Progenitor cell of endocrine pancreas (in vitro differentiated cells): Measurements from ENCODE around the gene AGO3. TPM values are rescaled to one million over a fixed set of nuclear protein-coding genes. Genes with fewer than 3 reads are reported as not detected.
"Not testable (repeated sequence)": the region's sequence is repeated elsewhere in the genome, so short reads cannot be mapped to it uniquely, and the experiment has no call there.

Source experiments
- DNase-seq: peaks from one replicate; pipeline ENCODE4 v3.0.0; 2021; ENCODE audit warnings: low spot score; ENCODE audit not compliant: unreplicated experiment
- H3K27ac Mint-ChIP-seq: 2 replicates; pipeline ENCODE4 v1.8.0; 2021; ENCODE audit warnings: mild to moderate bottlenecking, moderate library complexity, mixed read lengths
- H3K27me3 Mint-ChIP-seq: 2 replicates; pipeline ENCODE4 v1.8.0; 2021; ENCODE audit warnings: mixed read lengths
- H3K36me3 Mint-ChIP-seq: 2 replicates; pipeline ENCODE4 v1.8.0; 2022; ENCODE audit warnings: mixed read lengths; ENCODE audit not compliant: insufficient read depth
- H3K4me1 Mint-ChIP-seq: 2 replicates; pipeline ENCODE4 v1.8.0; 2021; ENCODE audit warnings: low read depth, mixed read lengths
- H3K4me3 Mint-ChIP-seq: 2 replicates; pipeline ENCODE4 v1.8.0; 2021; ENCODE audit warnings: low read depth, mild to moderate bottlenecking, moderate library complexity, mixed read lengths
- H3K9me3 Mint-ChIP-seq: 2 replicates; pipeline ENCODE4 v1.8.0; 2021; ENCODE audit warnings: low read depth, mixed read lengths
- total RNA-seq: library from RNA; stranded (reverse); gene quantifications from 2 replicates; pipeline ENCODE4 v1.2.1, GENCODE V29; 2021
- TF ChIP-seq, protein P1 (sequence below): fragments of 200-600 bp; sonication (generic); IDR thresholded peaks from one replicate; pipeline ENCODE4 v1.5.0; 2021; ENCODE audit warnings: antibody characterized with exemption, mild to moderate bottlenecking; ENCODE audit not compliant: unreplicated experiment

Gene AGO3
- total RNA-seq, 1 donor from 2014 or later = 40.8 TPM

DNA sequence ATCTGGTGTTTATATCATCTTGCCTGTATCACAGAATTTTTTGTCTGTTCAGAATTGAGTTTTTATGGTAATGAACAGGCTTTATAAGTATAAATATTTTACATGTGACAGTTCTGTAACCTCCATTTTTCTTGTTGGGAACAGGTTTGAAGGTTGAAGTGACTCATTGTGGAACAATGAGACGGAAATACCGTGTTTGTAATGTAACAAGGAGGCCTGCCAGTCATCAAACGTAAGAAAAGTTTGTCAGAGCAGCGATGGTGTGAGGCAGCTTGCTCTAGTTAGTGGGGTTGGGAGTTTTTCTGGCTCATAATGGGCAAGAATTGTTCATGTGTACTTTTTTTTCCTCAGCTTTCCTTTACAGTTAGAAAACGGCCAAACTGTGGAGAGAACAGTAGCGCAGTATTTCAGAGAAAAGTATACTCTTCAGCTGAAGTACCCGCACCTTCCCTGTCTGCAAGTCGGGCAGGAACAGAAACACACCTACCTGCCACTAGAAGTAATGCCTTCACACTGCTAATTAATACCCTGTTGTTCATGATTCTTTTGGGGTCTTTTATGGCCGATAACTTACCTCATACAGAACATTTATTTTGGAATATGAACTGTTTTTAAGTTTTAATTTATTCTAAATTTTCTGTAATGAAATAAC lies 77.8 kb downstream of the AGO3 start:
- Mint-ChIP-seq H3K36me3 (peaks cover 7% of the 10 kb centered on the region), H3K4me1 (no peaks in the 10 kb centered on the region), H3K9me3 (no peaks in the 10 kb centered on the region), H3K27ac (peak overlapping the region; percentile 33), H3K27me3 (no peaks in the 10 kb centered on the region), H3K4me3 (no peak overlapping the region)
- DNase-seq = no peak
- TF ChIP-seq, protein P1, sequence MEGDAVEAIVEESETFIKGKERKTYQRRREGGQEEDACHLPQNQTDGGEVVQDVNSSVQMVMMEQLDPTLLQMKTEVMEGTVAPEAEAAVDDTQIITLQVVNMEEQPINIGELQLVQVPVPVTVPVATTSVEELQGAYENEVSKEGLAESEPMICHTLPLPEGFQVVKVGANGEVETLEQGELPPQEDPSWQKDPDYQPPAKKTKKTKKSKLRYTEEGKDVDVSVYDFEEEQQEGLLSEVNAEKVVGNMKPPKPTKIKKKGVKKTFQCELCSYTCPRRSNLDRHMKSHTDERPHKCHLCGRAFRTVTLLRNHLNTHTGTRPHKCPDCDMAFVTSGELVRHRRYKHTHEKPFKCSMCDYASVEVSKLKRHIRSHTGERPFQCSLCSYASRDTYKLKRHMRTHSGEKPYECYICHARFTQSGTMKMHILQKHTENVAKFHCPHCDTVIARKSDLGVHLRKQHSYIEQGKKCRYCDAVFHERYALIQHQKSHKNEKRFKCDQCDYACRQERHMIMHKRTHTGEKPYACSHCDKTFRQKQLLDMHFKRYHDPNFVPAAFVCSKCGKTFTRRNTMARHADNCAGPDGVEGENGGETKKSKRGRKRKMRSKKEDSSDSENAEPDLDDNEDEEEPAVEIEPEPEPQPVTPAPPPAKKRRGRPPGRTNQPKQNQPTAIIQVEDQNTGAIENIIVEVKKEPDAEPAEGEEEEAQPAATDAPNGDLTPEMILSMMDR = no peak

DNA sequence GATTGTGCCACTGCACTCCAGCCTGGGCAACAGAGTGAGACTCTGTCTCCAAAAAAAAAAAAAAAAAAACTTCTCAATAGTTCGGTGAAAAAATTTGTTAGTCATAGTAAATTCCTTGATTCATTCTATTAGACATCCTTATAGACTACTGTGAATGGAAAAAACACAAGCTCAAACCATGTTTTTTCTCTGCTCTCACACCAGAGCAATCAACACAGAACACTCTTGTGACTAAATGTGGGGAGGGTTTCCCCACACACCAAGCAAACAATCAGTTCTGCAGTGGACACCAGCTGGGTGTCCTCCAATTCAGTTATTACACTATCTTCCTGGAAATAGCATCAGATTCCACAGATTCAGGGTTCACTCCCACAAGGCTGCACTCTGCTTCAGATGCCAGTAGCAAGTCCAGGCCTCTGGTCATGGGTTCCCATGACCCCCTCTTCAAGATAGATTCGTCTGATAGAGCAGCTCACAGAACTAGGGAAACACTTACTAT lies 83.9 kb downstream of the AGO3 start:
- peak overlapping the region; percentile 82 for H3K27ac Mint-ChIP-seq
- peaks cover 18% of the 10 kb centered on the region for H3K36me3 Mint-ChIP-seq
- H3K27me3 Mint-ChIP-seq = no peaks in the 10 kb centered on the region
- H3K4me1 Mint-ChIP-seq = peaks cover 5% of the 10 kb centered on the region
- DNase-seq = no peak
- no peak overlapping the region for H3K4me3 Mint-ChIP-seq
- no peaks in the 10 kb centered on the region for H3K9me3 Mint-ChIP-seq
- TF ChIP-seq, protein P1 = no peak

DNA sequence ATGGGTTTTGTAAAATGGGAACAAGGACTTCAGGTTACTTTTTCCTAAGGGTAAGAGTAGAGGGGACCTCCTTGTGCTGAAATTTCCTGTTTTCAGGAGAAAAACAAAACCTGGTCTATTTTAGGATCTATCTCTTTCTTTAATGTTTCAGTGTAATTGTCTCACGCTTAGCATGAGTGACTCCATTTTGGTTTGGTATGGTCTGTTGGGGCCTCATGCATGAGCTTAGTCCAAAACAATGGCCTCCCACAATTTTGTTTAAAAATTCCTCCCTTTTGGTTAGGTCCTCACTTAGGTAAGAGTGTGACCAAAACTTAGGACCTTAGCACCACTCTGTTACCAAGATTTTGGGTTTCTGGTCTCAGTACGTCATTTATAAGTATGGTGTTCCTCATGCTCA lies 85.8 kb downstream of the AGO3 start:
- H3K4me3 Mint-ChIP-seq = no peak overlapping the region
- no peak for DNase-seq
- H3K9me3 Mint-ChIP-seq = no peaks in the 10 kb centered on the region
- H3K36me3 Mint-ChIP-seq = peaks cover 22% of the 10 kb centered on the region
- peaks cover 5% of the 10 kb centered on the region for H3K4me1 Mint-ChIP-seq
- H3K27ac Mint-ChIP-seq = no peak overlapping the region
- TF ChIP-seq, protein P1 = no peak
- H3K27me3 Mint-ChIP-seq = no peaks in the 10 kb centered on the region

GRCh38 chr1:36023098-36023769 lies 92.3 kb downstream of the AGO3 start:
- Mint-ChIP-seq H3K36me3 (peaks cover 30% of the 10 kb centered on the region), H3K9me3 (no peaks in the 10 kb centered on the region), H3K27me3 (no peaks in the 10 kb centered on the region), H3K27ac (no peak overlapping the region), H3K4me3 (no peak overlapping the region), H3K4me1 (no peaks in the 10 kb centered on the region)
- TF ChIP-seq, protein P1 = no peak
- no peak for DNase-seq

DNA sequence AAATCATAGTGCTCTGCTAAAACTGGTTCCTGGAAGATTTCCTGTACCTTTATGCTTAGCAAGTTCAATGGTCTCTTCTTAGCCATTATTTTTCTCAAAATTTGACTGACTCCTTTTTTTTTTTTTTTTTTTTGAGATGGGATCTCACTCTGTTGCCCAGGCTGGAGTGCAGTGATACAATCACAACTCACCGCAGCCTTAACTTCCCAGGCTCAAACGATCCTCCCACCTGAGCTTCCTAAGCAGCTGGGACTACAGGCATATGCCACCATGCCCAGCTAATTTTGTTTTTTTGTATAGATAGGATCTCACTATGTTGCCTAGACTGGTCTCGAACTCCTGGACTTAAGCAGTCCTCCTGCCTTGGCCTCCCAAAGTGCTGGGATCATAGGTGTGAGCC lies 93.1 kb downstream of the AGO3 start:
- not testable (repeated sequence) for H3K9me3 Mint-ChIP-seq, H3K27me3 Mint-ChIP-seq, H3K4me1 Mint-ChIP-seq, DNase-seq, H3K27ac Mint-ChIP-seq, H3K4me3 Mint-ChIP-seq
- peaks cover 34% of the 10 kb centered on the region for H3K36me3 Mint-ChIP-seq

- no peak overlapping the region for H3K4me3 Mint-ChIP-seq
- H3K36me3 Mint-ChIP-seq = peaks cover 36% of the 10 kb centered on the region
- TF ChIP-seq, protein P1 = no peak
- no peaks in the 10 kb centered on the region for H3K4me1 Mint-ChIP-seq
- no peak overlapping the region for H3K27ac Mint-ChIP-seq
- DNase-seq = no peak
- no peaks in the 10 kb centered on the region for H3K9me3 Mint-ChIP-seq
- H3K27me3 Mint-ChIP-seq = no peaks in the 10 kb centered on the region
These were observed 93.9 kb downstream of the AGO3 start for GRCh38 chr1:36024847-36025246.
